HG03460 (cell line): ENCODE data around the gene LRRC8D.
A peak's percentile ranks its signal among the peaks of the same experiment; 100 is the strongest.

Source experiments
- ATAC-seq: cut with Tn5 transposase; IDR thresholded peaks from one replicate; pipeline ENCODE4 v1.9.1; 2021; ENCODE audit not compliant: unreplicated experiment

The LRRC8D gene

DNA sequence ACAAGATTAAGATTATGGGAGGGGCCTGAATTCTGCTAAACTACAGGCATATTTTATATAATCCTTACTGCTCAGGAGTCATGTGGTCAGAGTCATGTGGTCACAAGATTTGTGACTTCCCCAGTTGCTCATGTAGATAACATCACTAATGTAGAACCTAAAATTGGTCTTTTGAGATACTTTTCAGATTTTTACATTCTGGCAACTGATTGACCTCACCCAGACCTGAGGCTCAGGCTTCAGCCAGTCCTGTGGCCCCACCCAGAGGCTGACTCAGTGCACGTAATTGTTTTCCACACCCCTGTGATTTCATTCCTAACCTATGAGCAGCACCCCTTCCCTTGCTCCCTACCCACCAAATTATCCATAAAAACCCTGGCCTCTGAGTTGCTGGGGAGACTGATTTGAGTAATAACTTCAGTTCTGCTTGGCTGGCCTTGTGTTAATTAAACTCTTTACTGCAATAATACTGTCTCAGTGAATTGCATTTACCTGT, 132.3 kb downstream of the LRRC8D start:
- ATAC-seq: peak; percentile 58

- no peak for ATAC-seq
Observed at GRCh38 chr1:89953929-89954328, 133.1 kb downstream of the LRRC8D start.

DNA sequence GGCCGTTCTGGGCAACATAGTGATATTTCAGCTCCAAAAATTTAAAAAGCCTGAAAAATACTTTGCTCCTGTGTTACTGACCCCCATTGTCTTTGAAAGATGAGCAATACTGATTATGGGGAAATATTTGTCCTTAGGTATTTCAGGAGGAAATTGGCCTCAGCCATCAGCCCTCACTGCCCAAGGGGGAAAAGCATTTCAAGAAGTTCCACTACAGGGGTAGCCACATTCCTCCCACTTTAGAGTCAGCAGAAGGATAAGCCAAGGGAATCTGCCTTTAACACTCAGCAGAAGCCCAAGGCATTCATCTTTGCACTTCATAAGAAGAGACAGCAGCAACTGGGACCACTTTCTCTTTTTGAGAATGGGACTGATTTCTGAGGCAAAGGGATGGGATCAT, 133.6 kb downstream of the LRRC8D start:
- no peak for ATAC-seq

- no peak for ATAC-seq
Observed at GRCh38 chr1:89955311-89956205, 134.7 kb downstream of the LRRC8D start.

DNA sequence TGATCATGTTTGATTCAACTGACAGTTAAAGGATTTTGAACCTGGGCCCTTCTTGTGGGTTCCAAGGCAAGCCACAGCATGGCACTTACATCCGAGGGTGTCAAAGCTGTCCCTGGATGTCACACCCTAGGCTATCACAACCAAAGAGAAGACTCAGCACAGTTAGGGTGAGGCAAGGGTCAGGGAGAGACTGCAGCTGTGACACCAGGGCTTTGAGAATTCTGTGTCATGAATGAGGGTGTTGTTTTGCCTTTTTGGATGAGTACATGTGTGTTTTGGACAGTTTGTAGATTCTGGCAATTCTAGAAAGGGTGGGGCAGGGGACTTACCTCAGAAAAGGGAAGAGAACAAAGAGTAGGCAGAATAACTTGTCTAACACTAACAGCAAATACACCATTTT, 136.3 kb downstream of the LRRC8D start:
- ATAC-seq: no peak

- no peak for ATAC-seq
Observed at GRCh38 chr1:89958851-89959654, 138.2 kb downstream of the LRRC8D start.

DNA sequence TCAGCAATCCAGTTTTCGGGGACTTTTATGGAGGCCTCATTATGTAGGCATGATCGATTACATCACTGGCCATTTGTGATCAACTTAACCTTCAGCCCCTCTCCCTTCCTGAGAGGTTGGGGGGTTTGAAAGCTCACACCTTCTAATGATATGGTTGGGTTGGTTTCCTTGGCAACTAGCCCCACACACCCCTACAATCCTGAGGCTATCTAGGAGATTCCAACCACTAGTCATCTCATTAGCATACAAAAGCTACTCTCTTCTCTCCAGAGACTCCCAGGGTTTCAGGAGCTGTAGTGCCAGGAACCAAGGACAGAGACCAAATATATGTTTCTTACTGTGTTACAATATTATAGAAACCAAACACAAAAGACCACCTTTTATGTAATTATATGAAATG, 138.9 kb downstream of the LRRC8D start:
- ATAC-seq: no peak

- ATAC-seq: no peak
Observed at GRCh38 chr1:89962024-89962741, 141.4 kb downstream of the LRRC8D start.

GRCh38 chr1:89962742-89963075, 141.9 kb downstream of the LRRC8D start:
- ATAC-seq: no peak

DNA sequence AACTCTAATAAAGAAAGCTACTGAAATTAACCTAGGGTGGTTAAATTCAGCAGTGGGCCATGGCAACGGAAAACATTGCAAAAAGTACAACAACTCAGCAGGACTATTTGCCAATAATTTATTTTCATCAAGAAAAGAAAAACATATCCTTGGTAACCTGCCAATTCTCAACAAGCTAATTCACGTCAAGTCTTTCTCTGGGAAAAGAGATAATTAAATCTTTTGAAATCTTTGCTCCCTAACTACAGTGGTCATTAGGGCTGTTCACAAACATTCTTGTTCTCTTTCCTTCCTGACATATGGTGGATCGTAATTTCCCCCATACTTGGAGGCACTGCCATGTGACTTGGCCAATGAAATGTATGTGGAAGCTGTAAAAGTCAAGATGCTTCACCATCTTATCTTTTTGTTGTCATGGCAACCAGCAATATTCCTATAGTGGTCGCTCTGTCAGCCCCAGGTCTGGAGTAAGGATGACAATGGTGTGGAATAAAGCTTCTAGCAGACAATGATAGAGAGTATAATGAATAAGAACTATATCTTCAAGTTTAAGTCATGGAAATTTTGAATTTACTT, 144.4 kb downstream of the LRRC8D start:
- ATAC-seq: no peak

GRCh38 chr1:89966656-89967055, 145.8 kb downstream of the LRRC8D start:
- ATAC-seq: no peak

GRCh38 chr1:89971600-89971999, 150.8 kb downstream of the LRRC8D start:
- peak; percentile 87 for ATAC-seq

DNA sequence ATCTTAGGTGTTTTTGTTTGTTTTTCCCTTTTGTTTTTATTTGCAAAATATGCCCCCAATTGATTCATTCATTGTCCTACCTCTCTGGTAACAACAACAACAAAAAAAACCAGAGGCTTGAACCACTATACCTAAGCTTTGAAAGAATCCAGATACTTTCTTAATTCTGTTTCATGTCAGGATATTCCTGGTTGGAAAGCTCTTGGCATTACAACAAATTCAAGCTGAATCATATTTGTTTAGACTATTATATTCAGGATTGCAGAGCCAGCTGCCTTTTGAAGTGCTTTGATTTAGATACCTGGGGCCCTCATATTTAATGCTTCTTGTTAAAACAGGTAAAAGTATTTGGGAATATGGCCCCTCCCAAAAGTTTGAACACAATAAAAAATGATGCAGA, 151.2 kb downstream of the LRRC8D start:
- no peak for ATAC-seq

DNA sequence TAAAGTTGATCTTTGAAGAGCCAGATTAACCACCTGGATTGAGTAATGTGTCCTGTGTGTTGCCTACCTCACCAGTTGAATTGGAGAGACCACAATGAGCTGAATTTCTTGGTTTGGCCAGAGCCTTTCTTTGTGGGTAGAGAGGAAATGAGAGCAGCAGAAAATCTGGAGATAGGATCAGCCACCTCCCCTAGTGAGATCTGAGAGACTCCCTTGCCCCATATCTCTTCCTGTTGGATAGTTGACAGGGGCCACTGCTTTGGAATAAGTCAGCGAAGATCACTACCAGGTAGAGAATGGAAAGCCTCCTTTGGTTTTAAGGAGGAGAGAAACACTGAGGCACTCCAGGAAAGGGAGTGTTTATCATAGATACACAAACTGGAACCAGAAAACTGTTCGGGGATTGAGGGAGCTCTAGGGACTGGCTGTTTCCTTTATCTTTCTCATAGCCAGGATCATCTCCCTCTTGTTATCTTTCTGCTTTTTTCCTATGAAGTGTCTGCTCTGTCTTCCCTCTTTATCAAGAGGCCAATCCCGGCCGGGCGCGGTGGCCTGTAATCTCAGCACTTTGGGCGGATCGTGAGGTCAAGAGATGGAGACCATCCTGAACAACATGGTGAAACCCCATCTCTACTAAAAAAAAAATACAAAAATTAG, 152.8 kb downstream of the LRRC8D start:
- ATAC-seq: no peak

DNA sequence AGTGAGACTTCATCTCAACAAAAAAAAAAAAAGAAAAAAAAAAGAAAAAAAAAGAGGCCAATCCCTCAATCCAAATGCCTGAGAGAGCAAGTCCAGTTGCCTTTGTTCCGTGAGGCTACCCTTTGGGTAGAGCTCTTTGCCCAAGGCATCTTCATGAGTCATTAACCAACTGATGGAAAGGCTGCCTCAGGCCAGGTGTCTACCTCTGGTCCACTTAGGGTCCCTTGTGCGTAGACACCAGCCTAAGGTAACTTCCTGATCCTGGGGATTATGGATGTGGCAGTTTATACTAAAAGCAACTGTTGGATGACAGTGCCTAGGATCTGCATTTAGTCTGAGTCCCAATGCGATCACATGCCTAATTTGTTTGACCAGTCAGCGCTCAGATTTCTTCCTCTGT, 153.4 kb downstream of the LRRC8D start:
- no peak for ATAC-seq

DNA sequence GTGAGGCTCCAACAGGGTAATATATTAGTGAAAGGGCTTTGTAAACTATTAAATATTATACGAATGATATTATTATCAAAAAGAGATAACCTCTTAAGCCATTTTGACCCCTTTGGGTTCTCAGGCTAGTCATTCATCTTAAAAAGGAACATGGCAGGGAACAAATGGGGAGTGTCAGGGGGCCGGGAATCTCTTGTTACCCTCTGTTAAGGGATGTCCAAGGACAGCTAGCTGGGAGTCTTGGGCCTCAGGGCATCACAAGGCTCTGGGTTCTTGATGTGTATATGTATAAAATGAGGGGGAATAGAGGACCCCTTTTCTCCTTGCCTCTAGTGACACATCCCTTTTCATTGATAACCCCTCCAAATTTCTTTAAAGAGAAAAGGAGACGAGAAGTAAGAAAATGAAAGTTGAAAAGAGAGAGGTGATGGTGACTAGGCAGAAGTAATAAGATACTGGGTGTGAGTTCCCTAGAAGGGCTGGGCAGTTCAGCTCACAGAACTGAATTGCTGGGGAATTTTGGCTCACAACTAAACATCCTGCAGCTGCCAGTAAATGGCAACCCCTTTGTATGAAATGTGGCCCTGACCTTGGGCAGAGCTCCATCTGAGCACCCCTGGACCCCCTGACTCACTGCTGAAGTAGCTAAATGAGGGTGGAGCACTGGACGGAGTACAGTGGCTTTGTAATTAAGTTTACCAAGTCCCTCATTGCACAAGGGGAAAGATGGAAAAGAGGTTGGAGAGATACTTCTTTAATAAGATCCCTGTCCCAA, 154.1 kb downstream of the LRRC8D start:
- ATAC-seq: no peak

- ATAC-seq: no peak
Observed at GRCh38 chr1:89975540-89976125, 154.8 kb downstream of the LRRC8D start.

- ATAC-seq: no peak
Observed at GRCh38 chr1:89978755-89979154, 157.9 kb downstream of the LRRC8D start.

GRCh38 chr1:89980605-89981004, 159.8 kb downstream of the LRRC8D start:
- ATAC-seq: no peak
